ENCODE data around the gene PPP1R14C. TPM values are rescaled to one million over a fixed set of nuclear protein-coding genes. Genes with fewer than 3 reads are reported as not detected.

Gene PPP1R14C
- total and polyA plus RNA-seq, 2 experiments from 2014 or later: 2.1 to 5.2 TPM

DNA sequence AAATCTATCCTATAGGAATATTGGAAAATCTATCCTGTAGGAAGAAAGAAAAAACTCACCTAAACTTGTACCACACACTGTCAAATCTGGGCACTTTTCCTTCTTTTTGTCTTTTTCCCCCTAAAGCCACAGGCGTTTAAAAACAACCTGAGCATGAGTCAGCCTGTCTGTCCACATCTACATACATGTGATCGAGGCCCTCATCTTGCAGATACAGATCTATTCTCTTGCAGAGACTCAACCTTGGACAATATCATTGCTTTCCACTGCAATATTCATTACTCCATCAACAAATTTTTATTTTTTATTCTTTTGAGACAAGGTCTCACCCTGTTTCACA, 130.1 kb downstream of the PPP1R14C start:
- WGBS (ENCODE audit: low lambda C conversion rate, missing lambda C conversion rate): 82% methylated on average over 2 of the region's 2 CpGs
- Histone ChIP-seq H3K27me3 (no peaks in the 10 kb centered on the region), H4K20me1 (ENCODE audit: insufficient read depth, poor library complexity, severe bottlenecking) (no peaks in the 10 kb centered on the region), H3K9me2 (replicated peaks; ENCODE audit: insufficient read depth) (no peaks in the 10 kb centered on the region), H3K36me3 (replicated peaks; ENCODE audit: insufficient read depth, low read depth) (no peaks in the 10 kb centered on the region), H2AFZ (no peak overlapping the region), H3K9me3 (ENCODE audit: low read depth) (no peaks in the 10 kb centered on the region), H3K27ac (no peak overlapping the region), H3K4me1 (ENCODE audit: insufficient read depth) (no peaks in the 10 kb centered on the region), H3K4me2 (no peak overlapping the region), H3K79me2 (no peaks in the 10 kb centered on the region), H3K4me3 (no peak overlapping the region)
- TF ChIP-seq EZH2 (IDR thresholded peaks at IDR 0.05; ENCODE audit: borderline replicate concordance) (no peak), EZH2phosphoT487 (IDR thresholded peaks at IDR 0.05; ENCODE audit: low read depth, severe bottlenecking, unreplicated experiment) (no peak)
- TF ChIP-seq, protein P1, sequence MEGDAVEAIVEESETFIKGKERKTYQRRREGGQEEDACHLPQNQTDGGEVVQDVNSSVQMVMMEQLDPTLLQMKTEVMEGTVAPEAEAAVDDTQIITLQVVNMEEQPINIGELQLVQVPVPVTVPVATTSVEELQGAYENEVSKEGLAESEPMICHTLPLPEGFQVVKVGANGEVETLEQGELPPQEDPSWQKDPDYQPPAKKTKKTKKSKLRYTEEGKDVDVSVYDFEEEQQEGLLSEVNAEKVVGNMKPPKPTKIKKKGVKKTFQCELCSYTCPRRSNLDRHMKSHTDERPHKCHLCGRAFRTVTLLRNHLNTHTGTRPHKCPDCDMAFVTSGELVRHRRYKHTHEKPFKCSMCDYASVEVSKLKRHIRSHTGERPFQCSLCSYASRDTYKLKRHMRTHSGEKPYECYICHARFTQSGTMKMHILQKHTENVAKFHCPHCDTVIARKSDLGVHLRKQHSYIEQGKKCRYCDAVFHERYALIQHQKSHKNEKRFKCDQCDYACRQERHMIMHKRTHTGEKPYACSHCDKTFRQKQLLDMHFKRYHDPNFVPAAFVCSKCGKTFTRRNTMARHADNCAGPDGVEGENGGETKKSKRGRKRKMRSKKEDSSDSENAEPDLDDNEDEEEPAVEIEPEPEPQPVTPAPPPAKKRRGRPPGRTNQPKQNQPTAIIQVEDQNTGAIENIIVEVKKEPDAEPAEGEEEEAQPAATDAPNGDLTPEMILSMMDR (IDR thresholded peaks at IDR 0.05; ENCODE audit: poor library complexity): no peak
- DNase-seq (ENCODE audit: low spot score): no peak

DNA sequence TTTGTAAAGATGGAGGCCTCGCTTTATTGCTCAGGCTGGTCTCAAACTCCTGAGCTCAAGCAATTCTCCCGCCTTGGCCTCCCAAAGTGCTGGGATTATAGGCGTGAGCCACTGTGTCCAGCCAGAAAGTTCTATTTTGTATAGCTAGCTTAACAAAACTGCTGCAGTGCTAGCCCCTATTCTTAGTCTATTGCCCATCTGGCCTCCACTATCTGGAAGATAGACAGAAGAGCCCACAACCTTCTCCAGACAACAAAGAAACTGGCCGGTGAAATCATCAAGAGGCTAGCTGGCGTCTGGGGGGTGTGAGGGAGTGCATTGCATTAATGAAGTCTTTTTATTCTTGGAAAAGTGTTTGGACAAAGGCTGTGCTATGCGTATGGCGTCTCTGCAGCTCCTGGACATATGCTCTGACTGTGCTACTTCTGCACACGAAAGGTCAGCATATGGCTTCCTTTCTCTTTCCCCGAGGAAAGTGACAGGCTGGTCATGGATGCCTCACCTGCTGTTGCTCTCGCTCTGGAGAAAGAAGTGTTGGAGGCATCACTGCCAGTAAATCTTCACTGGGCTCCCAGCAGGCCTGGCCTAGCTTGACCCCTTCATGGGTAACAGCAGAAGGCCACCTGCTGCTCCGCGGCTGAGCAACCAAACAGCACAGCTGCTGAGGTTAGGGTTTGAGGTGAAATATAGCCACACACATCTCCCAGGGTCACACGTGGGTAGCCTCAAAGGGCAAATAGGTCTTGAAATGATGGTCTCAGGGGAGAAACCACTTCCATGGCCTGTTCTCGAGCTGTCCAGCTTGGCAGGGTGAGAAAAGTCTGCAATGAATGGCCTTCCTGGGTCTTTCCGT, 130.8 kb downstream of the PPP1R14C start:
- no peaks in the 10 kb centered on the region for H3K36me3 ChIP-seq (replicated peaks; ENCODE audit: insufficient read depth, low read depth)
- no peak overlapping the region for H3K4me3 ChIP-seq
- WGBS (ENCODE audit: low lambda C conversion rate, missing lambda C conversion rate): 85% methylated on average over 15 of the region's 15 CpGs
- no peak overlapping the region for H2AFZ ChIP-seq
- no peaks in the 10 kb centered on the region for H3K9me3 ChIP-seq (ENCODE audit: low read depth)
- no peaks in the 10 kb centered on the region for H3K4me1 ChIP-seq (ENCODE audit: insufficient read depth)
- H3K4me2 ChIP-seq: no peak overlapping the region
- no peaks in the 10 kb centered on the region for H3K79me2 ChIP-seq
- DNase-seq (ENCODE audit: low spot score): no peak
- no peaks in the 10 kb centered on the region for H4K20me1 ChIP-seq (ENCODE audit: insufficient read depth, poor library complexity, severe bottlenecking)
- TF ChIP-seq, protein P1 (IDR thresholded peaks at IDR 0.05; ENCODE audit: poor library complexity): no peak
- no peak for TF ChIP-seq EZH2phosphoT487 (IDR thresholded peaks at IDR 0.05; ENCODE audit: low read depth, severe bottlenecking, unreplicated experiment)
- H3K27me3 ChIP-seq: no peaks in the 10 kb centered on the region
- H3K9me2 ChIP-seq (replicated peaks; ENCODE audit: insufficient read depth): no peaks in the 10 kb centered on the region
- no peak overlapping the region for H3K27ac ChIP-seq

DNA sequence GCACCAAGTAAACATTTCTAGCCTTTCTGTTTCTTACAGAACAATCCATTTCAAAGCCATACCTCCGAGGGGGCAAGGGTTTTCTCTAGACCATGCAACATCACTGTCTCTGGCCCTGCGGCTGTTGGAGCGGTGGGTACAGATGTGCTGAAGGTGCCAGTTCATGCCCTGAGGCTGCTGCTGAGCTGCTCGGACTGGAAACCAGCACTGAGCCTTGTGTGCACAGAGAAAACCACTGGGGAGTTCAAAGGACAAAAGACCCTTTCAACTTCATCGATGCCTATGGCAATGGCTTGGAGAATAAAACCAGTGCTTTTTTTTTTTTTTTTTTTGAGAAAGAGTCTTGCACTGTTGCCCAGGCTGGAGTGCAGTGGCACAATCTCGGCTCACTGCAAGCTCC, 132.6 kb downstream of the PPP1R14C start:
- 88% methylated on average over 6 of the region's 6 CpGs for WGBS (ENCODE audit: low lambda C conversion rate, missing lambda C conversion rate)
- DNase-seq (ENCODE audit: low spot score): no peak
- Histone ChIP-seq H4K20me1 (ENCODE audit: insufficient read depth, poor library complexity, severe bottlenecking) (no peaks in the 10 kb centered on the region), H3K4me2 (no peak overlapping the region), H3K4me3 (no peak overlapping the region), H3K27me3 (no peaks in the 10 kb centered on the region), H3K4me1 (ENCODE audit: insufficient read depth) (no peaks in the 10 kb centered on the region), H3K79me2 (no peaks in the 10 kb centered on the region), H3K27ac (no peak overlapping the region), H2AFZ (no peak overlapping the region), H3K9me3 (ENCODE audit: low read depth) (no peaks in the 10 kb centered on the region), H3K9me2 (replicated peaks; ENCODE audit: insufficient read depth) (no peaks in the 10 kb centered on the region), H3K36me3 (replicated peaks; ENCODE audit: insufficient read depth, low read depth) (no peaks in the 10 kb centered on the region)
- TF ChIP-seq, protein P1 (IDR thresholded peaks at IDR 0.05; ENCODE audit: poor library complexity): no peak
- TF ChIP-seq EZH2phosphoT487 (IDR thresholded peaks at IDR 0.05; ENCODE audit: low read depth, severe bottlenecking, unreplicated experiment) (no peak), EZH2 (IDR thresholded peaks at IDR 0.05; ENCODE audit: borderline replicate concordance) (no peak)
